Measurements from ENCODE around the gene ATG9B.
"Not testable (repeated sequence)": the region's sequence is repeated elsewhere in the genome, so short reads cannot be mapped to it uniquely, and the experiment has no call there.

The ATG9B gene

DNA sequence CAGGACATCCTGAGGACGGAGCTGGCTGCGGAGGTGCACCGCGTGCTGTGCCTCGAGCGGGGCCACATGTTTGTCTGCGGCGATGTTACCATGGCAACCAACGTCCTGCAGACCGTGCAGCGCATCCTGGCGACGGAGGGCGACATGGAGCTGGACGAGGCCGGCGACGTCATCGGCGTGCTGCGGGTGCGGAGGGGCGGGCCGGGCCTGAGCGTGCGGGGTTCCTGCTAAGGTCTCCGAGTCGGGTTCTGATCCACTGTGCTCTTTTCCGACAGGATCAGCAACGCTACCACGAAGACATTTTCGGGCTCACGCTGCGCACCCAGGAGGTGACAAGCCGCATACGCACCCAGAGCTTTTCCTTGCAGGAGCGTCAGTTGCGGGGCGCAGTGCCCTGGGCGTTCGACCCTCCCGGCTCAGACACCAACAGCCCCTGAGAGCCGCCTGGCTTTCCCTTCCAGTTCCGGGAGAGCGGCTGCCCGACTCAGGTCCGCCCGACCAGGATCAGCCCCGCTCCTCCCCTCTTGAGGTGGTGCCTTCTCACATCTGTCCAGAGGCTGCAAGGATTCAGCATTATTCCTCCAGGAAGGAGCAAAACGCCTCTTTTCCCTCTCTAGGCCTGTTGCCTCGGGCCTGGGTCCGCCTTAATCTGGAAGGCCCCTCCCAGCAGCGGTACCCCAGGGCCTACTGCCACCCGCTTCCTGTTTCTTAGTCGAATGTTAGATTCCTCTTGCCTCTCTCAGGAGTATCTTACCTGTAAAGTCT is 10.4 kb downstream of the ATG9B start:
- Histone ChIP-seq H3K27ac (ENCODE audit: insufficient read depth in 1 of 2, low read depth in 1 of 2, low read length in 2 of 2, poor library complexity in 1 of 2, severe bottlenecking in 2 of 2) (no peak overlapping the region), H3K36me3 (ENCODE audit: control insufficient read depth in 4 of 4, insufficient read depth in 4 of 4, low read length in 3 of 4) (no peaks in the 10 kb centered on the region), H3K27me3 (replicated peaks in 2 of 5; ENCODE audit: control insufficient read depth in 4 of 5, insufficient read depth in 5 of 5, low read length in 4 of 5) (peaks cover 0 to 37% (median 4%) of the 10 kb centered on the region in 5 experiments), H3K9me3 (ENCODE audit: control extremely low read depth in 1 of 5, control insufficient read depth in 4 of 5, insufficient read depth in 2 of 5, low read depth in 1 of 5, low read length in 4 of 5) (no peaks in the 10 kb centered on the region), H3K4me1 (ENCODE audit: control extremely low read depth in 1 of 4, control insufficient read depth in 4 of 4, insufficient read depth in 4 of 4, low read length in 3 of 4) (peaks cover 0 to 51% (median 44%) of the 10 kb centered on the region in 4 experiments), H3K4me3 (ENCODE audit: control insufficient read depth in 1 of 7, extremely low read depth in 1 of 7, insufficient read depth in 4 of 7, low read depth in 2 of 7, low read length in 6 of 7) (peak overlapping the region; percentile 10 to 79 (median 53))
- 11% methylated on average over 47 of the region's 55 CpGs for WGBS (ENCODE audit: insufficient coverage)
- DNase-seq = peak; percentile 98 to 99 (median 99)
- POLR2A ChIA-PET = interaction anchor here (0.7 kb wide), 1 partner anchor 74 kb away, joined by 3 read pairs; no protein-coding TSS in a partner anchor
- CTCF ChIA-PET = interaction anchor here (0.7 to 10.5 kb wide), 10 partner anchors 9 to 98 kb away, joined by 3 to 101 read pairs (median 4); partner anchors contain the start of genes ABCB8, ATG9B and NOS3

DNA sequence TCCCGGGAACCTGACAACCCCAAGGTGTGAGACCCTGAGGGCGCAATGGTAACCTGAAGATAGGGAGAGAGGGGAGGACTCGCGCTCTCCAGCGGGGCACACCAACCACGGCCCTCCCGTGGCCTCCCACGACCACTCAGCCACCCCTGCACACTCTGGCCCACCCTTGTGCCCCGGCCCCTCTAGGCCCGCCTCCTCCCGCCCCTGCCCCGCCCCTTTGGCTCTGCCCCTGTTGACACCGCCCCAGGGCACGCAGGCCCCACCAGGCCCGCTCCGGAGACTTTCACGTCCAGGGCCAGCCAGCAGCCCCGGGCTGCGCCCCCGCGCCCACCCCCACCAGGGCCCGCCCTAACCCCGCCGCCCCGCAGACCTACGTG is 10.9 kb downstream of the ATG9B start:
- no peak for DNase-seq
- peaks cover 0 to 48% (median 42%) of the 10 kb centered on the region in 4 experiments for H3K4me1 ChIP-seq (ENCODE audit: control extremely low read depth in 1 of 4, control insufficient read depth in 4 of 4, insufficient read depth in 4 of 4, low read length in 3 of 4)
- H3K27me3 ChIP-seq (replicated peaks in 2 of 5; ENCODE audit: control insufficient read depth in 4 of 5, insufficient read depth in 5 of 5, low read length in 4 of 5) = peaks cover 0 to 33% (median 4%) of the 10 kb centered on the region in 5 experiments
- ChIA-PET POLR2A (interaction anchor here (0.7 kb wide), 1 partner anchor 75 kb away, joined by 3 read pairs; no protein-coding TSS in a partner anchor), CTCF (interaction anchor here (0.7 to 10.5 kb wide), 11 partner anchors 8 to 99 kb away, joined by 3 to 101 read pairs (median 4); partner anchors contain the start of genes ABCB8, ATG9B and NOS3)
- no peak overlapping the region for H3K27ac ChIP-seq (ENCODE audit: insufficient read depth in 1 of 2, low read depth in 1 of 2, low read length in 2 of 2, poor library complexity in 1 of 2, severe bottlenecking in 2 of 2)
- H3K4me3 ChIP-seq (ENCODE audit: control insufficient read depth in 1 of 7, extremely low read depth in 1 of 7, insufficient read depth in 4 of 7, low read depth in 2 of 7, low read length in 6 of 7) = peak overlapping the region in 2 of 7 experiments; percentile 50 to 79
- 5% methylated on average over 13 of the region's 26 CpGs for WGBS (ENCODE audit: insufficient coverage)
- no peaks in the 10 kb centered on the region for H3K9me3 ChIP-seq (ENCODE audit: control extremely low read depth in 1 of 5, control insufficient read depth in 4 of 5, insufficient read depth in 2 of 5, low read depth in 1 of 5, low read length in 4 of 5)
- no peaks in the 10 kb centered on the region for H3K36me3 ChIP-seq (ENCODE audit: control insufficient read depth in 4 of 4, insufficient read depth in 4 of 4, low read length in 3 of 4)

DNA sequence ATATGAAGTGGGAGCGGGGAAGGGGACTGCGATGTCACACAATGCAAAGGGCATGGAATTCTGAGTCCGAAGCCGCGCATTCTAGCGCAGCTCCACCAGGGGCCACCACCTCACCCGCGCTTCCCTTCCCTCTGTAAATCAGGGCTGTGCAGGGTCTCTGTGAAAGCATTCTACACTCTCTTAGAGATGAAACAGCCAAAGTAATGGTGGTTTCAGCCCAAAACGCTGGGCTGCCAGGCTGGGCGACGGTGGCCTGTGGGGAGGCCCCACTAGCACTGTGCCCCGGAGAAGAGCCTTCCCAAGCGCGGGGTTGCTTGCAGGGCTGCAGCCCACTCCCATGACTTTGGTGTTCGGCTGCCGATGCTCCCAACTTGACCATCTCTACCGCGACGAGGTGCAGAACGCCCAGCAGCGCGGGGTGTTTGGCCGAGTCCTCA is 11.4 kb downstream of the ATG9B start:
- H3K4me1 ChIP-seq (ENCODE audit: control extremely low read depth in 1 of 4, control insufficient read depth in 4 of 4, insufficient read depth in 4 of 4, low read length in 3 of 4) = peaks cover 0 to 48% (median 39%) of the 10 kb centered on the region in 4 experiments
- 25% methylated on average over 22 of the region's 23 CpGs for WGBS (ENCODE audit: insufficient coverage)
- POLR2A ChIA-PET = no interaction called here
- no peaks in the 10 kb centered on the region for H3K9me3 ChIP-seq (ENCODE audit: control extremely low read depth in 1 of 5, control insufficient read depth in 4 of 5, insufficient read depth in 2 of 5, low read depth in 1 of 5, low read length in 4 of 5)
- no peak overlapping the region for H3K27ac ChIP-seq (ENCODE audit: insufficient read depth in 1 of 2, low read depth in 1 of 2, low read length in 2 of 2, poor library complexity in 1 of 2, severe bottlenecking in 2 of 2)
- DNase-seq = peak in 2 of 3 donors; percentile 62 to 64
- H3K36me3 ChIP-seq (ENCODE audit: control insufficient read depth in 4 of 4, insufficient read depth in 4 of 4, low read length in 3 of 4) = no peaks in the 10 kb centered on the region
- CTCF ChIA-PET = interaction anchor here (0.7 to 10.5 kb wide), 13 partner anchors 11 to 122 kb away, joined by 3 to 101 read pairs (median 4); partner anchors contain the start of genes ABCB8, ATG9B and NOS3
- H3K27me3 ChIP-seq (replicated peaks in 2 of 5; ENCODE audit: control insufficient read depth in 4 of 5, insufficient read depth in 5 of 5, low read length in 4 of 5) = peaks cover 0 to 36% (median 4%) of the 10 kb centered on the region in 5 experiments
- H3K4me3 ChIP-seq (ENCODE audit: control insufficient read depth in 1 of 7, extremely low read depth in 1 of 7, insufficient read depth in 4 of 7, low read depth in 2 of 7, low read length in 6 of 7) = peak overlapping the region in 2 of 7 experiments; percentile 50 to 52

DNA sequence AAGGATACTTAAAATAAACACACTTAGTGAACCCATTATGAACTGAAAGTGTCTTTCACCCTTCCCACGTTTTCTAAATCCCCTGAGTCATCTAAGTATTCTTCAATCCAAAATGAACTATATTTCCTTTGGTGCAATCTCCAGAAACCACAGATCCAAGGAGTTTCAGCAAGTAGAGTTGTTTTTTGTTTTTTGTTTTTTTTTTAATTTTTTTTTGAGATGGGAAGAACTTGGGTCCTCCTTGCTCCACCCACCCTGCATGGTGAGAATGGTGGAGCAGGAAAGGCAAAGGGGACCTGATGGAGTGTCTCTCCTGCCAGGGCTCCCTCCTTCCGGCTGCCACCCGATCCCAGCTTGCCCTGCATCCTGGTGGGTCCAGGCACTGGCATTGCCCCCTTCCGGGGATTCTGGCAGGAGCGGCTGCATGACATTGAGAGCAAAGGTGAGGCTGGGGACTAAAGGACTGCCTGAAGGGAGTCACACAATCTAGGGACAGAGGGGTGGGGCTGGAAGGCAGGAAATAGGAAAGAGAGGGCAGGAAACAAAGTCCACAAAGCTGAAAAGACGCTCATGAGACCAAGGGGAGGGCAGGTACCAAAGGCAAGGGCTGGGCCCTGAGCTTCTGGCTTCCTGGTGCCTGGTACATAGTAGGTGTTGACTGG is 12.1 kb downstream of the ATG9B start:
- Histone ChIP-seq H3K36me3 (ENCODE audit: control insufficient read depth in 4 of 4, insufficient read depth in 4 of 4, low read length in 3 of 4) (no peaks in the 10 kb centered on the region), H3K27ac (ENCODE audit: insufficient read depth in 1 of 2, low read depth in 1 of 2, low read length in 2 of 2, poor library complexity in 1 of 2, severe bottlenecking in 2 of 2) (no peak overlapping the region), H3K27me3 (replicated peaks in 2 of 5; ENCODE audit: control insufficient read depth in 4 of 5, insufficient read depth in 5 of 5, low read length in 4 of 5) (peaks cover 0 to 44% (median 4%) of the 10 kb centered on the region in 5 experiments), H3K4me1 (ENCODE audit: control extremely low read depth in 1 of 4, control insufficient read depth in 4 of 4, insufficient read depth in 4 of 4, low read length in 3 of 4) (peaks cover 0 to 47% (median 39%) of the 10 kb centered on the region in 4 experiments), H3K9me3 (ENCODE audit: control extremely low read depth in 1 of 5, control insufficient read depth in 4 of 5, insufficient read depth in 2 of 5, low read depth in 1 of 5, low read length in 4 of 5) (no peaks in the 10 kb centered on the region), H3K4me3 (ENCODE audit: control insufficient read depth in 1 of 7, extremely low read depth in 1 of 7, insufficient read depth in 4 of 7, low read depth in 2 of 7, low read length in 6 of 7) (no peak overlapping the region)
- no peak for DNase-seq
- WGBS (ENCODE audit: insufficient coverage) = 77% methylated on average over 5 of the region's 6 CpGs
- ChIA-PET POLR2A (interaction anchor here (0.7 kb wide), 1 partner anchor 1786 kb away, joined by 5 read pairs; no protein-coding TSS in a partner anchor), CTCF (interaction anchor here (0.8 to 10.5 kb wide), 11 partner anchors 11 to 163 kb away, joined by 3 to 101 read pairs (median 4); partner anchors contain the start of genes ATG9B and NOS3)

DNA sequence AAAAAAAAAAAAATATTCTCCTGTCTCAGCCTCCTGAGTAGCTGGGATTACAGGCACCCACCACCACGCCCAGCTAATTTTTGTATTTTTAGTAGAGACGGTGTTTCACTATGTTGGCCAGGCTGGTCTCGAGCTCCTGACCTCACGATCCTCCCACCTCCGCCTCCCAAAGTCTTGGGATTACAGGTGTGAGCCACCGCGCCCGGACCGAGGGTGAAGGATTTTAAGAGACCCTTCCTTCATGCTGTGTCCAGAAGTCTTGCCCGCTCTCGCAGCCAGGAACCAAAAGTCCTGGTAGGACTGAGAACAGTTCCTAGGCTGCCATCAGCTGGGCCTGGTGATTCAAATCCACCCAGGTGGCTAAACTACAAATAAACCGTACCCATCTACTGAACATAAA is 12.7 kb downstream of the ATG9B start:
- H3K27ac ChIP-seq (ENCODE audit: insufficient read depth in 1 of 2, low read depth in 1 of 2, low read length in 2 of 2, poor library complexity in 1 of 2, severe bottlenecking in 2 of 2); H3K4me3 ChIP-seq (ENCODE audit: control insufficient read depth in 1 of 7, extremely low read depth in 1 of 7, insufficient read depth in 4 of 7, low read depth in 2 of 7, low read length in 6 of 7); H3K36me3 ChIP-seq (ENCODE audit: control insufficient read depth in 4 of 4, insufficient read depth in 4 of 4, low read length in 3 of 4); H3K9me3 ChIP-seq (ENCODE audit: control extremely low read depth in 1 of 5, control insufficient read depth in 4 of 5, insufficient read depth in 2 of 5, low read depth in 1 of 5, low read length in 4 of 5); DNase-seq: not testable (repeated sequence)
- peaks cover 0 to 47% (median 39%) of the 10 kb centered on the region in 4 experiments for H3K4me1 ChIP-seq (ENCODE audit: control extremely low read depth in 1 of 4, control insufficient read depth in 4 of 4, insufficient read depth in 4 of 4, low read length in 3 of 4)
- WGBS (ENCODE audit: insufficient coverage) = 90% methylated on average over 11 of the region's 12 CpGs
- H3K27me3 ChIP-seq (replicated peaks in 2 of 5; ENCODE audit: control insufficient read depth in 4 of 5, insufficient read depth in 5 of 5, low read length in 4 of 5) = peaks cover 0 to 42% (median 4%) of the 10 kb centered on the region in 5 experiments
- CTCF ChIA-PET = interaction anchor here (0.9 to 10.5 kb wide), 9 partner anchors 12 to 163 kb away, joined by 3 to 101 read pairs (median 7); partner anchors contain the start of genes ABCB8, ATG9B and NOS3
- POLR2A ChIA-PET = interaction anchor here (0.5 to 0.7 kb wide), 2 partner anchors 26 to 1785 kb away, joined by 3 to 5 read pairs; no protein-coding TSS in a partner anchor

- Histone ChIP-seq H3K27ac (ENCODE audit: insufficient read depth in 1 of 2, low read depth in 1 of 2, low read length in 2 of 2, poor library complexity in 1 of 2, severe bottlenecking in 2 of 2) (peak overlapping the region in 1 of 2 experiments; percentile 34), H3K9me3 (ENCODE audit: control extremely low read depth in 1 of 5, control insufficient read depth in 4 of 5, insufficient read depth in 2 of 5, low read depth in 1 of 5, low read length in 4 of 5) (no peaks in the 10 kb centered on the region), H3K4me3 (ENCODE audit: control insufficient read depth in 1 of 7, extremely low read depth in 1 of 7, insufficient read depth in 4 of 7, low read depth in 2 of 7, low read length in 6 of 7) (no peak overlapping the region), H3K36me3 (ENCODE audit: control insufficient read depth in 4 of 4, insufficient read depth in 4 of 4, low read length in 3 of 4) (no peaks in the 10 kb centered on the region), H3K4me1 (ENCODE audit: control extremely low read depth in 1 of 4, control insufficient read depth in 4 of 4, insufficient read depth in 4 of 4, low read length in 3 of 4) (peaks cover 0 to 47% (median 39%) of the 10 kb centered on the region in 4 experiments), H3K27me3 (replicated peaks in 2 of 5; ENCODE audit: control insufficient read depth in 4 of 5, insufficient read depth in 5 of 5, low read length in 4 of 5) (peaks cover 0 to 42% (median 4%) of the 10 kb centered on the region in 5 experiments)
- POLR2A ChIA-PET = interaction anchor here (1.3 kb wide), 1 partner anchor 17 kb away, joined by 3 read pairs; no protein-coding TSS in a partner anchor
- 71% methylated on average over 1 of the region's 1 CpG for WGBS (ENCODE audit: insufficient coverage)
- no peak for DNase-seq
- CTCF ChIA-PET = interaction anchor here (0.9 to 10.5 kb wide), 11 partner anchors 7 to 164 kb away, joined by 3 to 101 read pairs (median 17); partner anchors contain the start of genes ABCB8, ATG9B, NOS3 and TMUB1
Measured at GRCh38 chr7:151011097-151011409, 13.2 kb downstream of the ATG9B start.
